Activated B cell treated with CpG ODN at 0.5 μM for 24 hours (primary cell): ENCODE results near the gene SLC25A43. TPM values are rescaled to one million over a fixed set of nuclear protein-coding genes. Genes with fewer than 3 reads are reported as not detected.

ENCODE experiments used
- ATAC-seq: fragments of 200-7000 bp; cut with Tn5 transposase; one replicate; pipeline ENCODE4 v1.10.0; 2021; ENCODE audit warnings: low read depth, mild to moderate bottlenecking, moderate library complexity
- CTCF ChIA-PET: fragments of 350-600 bp; sonication (Branson Sonifier 250); formaldehyde crosslinking; loops from one replicate; lab custom pipeline; 2021; ENCODE audit warnings: antibody characterized with exemption; lab: Charles Lee
- POLR2A ChIA-PET: fragments of 350-600 bp; sonication (Branson Sonifier 250); formaldehyde crosslinking; loops from one replicate; lab custom pipeline; 2021; ENCODE audit warnings: antibody characterized with exemption; lab: Charles Lee
- DNase-seq: peaks from one replicate; pipeline ENCODE4 v3.0.0; 2022
- H3K27ac Mint-ChIP-seq: one replicate; pipeline ENCODE4 v1.8.0; 2020; ENCODE audit warnings: mixed read lengths
- H3K27me3 Mint-ChIP-seq: one replicate; pipeline ENCODE4 v1.8.0; 2021; ENCODE audit warnings: mixed read lengths
- H3K36me3 Mint-ChIP-seq: one replicate; pipeline ENCODE4 v1.8.0; 2021; ENCODE audit warnings: low read depth, mixed read lengths
- H3K4me1 Mint-ChIP-seq: one replicate; pipeline ENCODE4 v1.8.0; 2021; ENCODE audit warnings: mixed read lengths
- H3K4me3 Mint-ChIP-seq: one replicate; pipeline ENCODE4 v1.8.0; 2020; ENCODE audit warnings: mild to moderate bottlenecking, mixed read lengths
- H3K9me3 Mint-ChIP-seq: one replicate; pipeline ENCODE4 v1.8.0; 2020; ENCODE audit warnings: mixed read lengths
- intact Hi-C: fragments of 100-400 bp; cut with micrococcal nuclease; formaldehyde crosslinking; loops from one replicate; pipeline ENCODE4 v1.15.1; 2024
- total RNA-seq: library from RNA; stranded (reverse); gene quantifications from 2 replicates; pipeline ENCODE4 v1.2.3, GENCODE V29; 2022
- TF ChIP-seq, protein P1 (sequence below): fragments of 200-600 bp; IDR thresholded peaks from one replicate; pipeline ENCODE4 v1.8.0; 2022; ENCODE audit warnings: antibody characterized with exemption, mild to moderate bottlenecking

The SLC25A43 gene
- total RNA-seq, 1 donor from 2014 or later, result 11.0 TPM

DNA sequence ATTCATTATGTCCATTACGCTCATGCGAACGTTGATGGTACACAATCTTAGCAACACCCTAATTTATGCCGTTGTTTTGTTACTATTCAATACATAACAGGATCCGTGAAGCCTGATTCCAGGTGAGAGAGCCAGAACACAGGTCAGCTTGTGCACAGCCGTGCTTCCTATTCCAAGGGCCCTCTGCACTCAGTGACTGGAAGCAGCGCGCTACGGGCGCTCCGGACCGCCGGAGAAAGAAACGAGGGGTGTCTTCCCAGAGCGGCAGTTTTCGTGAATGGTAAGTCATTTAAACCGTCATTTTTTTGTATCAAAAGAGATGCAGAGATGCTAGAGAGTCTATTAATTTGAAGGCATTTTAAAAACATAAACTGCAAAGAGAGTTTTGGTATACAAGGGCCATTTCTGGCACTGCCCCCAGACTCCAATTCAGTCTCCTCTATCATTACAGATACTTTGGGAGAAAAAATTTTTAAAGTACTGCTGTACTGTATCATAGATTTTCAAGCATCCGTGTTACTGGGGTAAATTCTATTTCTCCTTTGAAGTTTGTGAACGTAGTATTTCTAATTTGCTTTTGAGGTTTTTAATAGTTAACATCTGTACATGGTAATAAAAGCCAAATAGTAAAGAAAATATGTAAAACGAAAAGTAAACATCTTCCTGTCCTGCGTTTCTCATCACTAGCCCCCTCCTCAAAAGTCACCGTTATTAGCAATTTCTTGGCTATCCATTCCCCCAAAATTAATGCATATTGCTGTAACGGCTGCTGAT, 75.7 kb downstream of the SLC25A43 start:
- intact Hi-C loops, result no loop called here
- H3K27ac Mint-ChIP-seq, result no peak overlapping the region
- no peaks in the 10 kb centered on the region for H3K9me3 Mint-ChIP-seq
- POLR2A ChIA-PET, result no interaction called here
- no peak for ATAC-seq
- no peaks in the 10 kb centered on the region for H3K27me3 Mint-ChIP-seq
- CTCF ChIA-PET, result no interaction called here
- peaks cover 15% of the 10 kb centered on the region for H3K36me3 Mint-ChIP-seq
- H3K4me3 Mint-ChIP-seq, result no peak overlapping the region
- DNase-seq, result no peak
- H3K4me1 Mint-ChIP-seq, result no peaks in the 10 kb centered on the region
- TF ChIP-seq, protein P1, sequence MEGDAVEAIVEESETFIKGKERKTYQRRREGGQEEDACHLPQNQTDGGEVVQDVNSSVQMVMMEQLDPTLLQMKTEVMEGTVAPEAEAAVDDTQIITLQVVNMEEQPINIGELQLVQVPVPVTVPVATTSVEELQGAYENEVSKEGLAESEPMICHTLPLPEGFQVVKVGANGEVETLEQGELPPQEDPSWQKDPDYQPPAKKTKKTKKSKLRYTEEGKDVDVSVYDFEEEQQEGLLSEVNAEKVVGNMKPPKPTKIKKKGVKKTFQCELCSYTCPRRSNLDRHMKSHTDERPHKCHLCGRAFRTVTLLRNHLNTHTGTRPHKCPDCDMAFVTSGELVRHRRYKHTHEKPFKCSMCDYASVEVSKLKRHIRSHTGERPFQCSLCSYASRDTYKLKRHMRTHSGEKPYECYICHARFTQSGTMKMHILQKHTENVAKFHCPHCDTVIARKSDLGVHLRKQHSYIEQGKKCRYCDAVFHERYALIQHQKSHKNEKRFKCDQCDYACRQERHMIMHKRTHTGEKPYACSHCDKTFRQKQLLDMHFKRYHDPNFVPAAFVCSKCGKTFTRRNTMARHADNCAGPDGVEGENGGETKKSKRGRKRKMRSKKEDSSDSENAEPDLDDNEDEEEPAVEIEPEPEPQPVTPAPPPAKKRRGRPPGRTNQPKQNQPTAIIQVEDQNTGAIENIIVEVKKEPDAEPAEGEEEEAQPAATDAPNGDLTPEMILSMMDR, result no peak

DNA sequence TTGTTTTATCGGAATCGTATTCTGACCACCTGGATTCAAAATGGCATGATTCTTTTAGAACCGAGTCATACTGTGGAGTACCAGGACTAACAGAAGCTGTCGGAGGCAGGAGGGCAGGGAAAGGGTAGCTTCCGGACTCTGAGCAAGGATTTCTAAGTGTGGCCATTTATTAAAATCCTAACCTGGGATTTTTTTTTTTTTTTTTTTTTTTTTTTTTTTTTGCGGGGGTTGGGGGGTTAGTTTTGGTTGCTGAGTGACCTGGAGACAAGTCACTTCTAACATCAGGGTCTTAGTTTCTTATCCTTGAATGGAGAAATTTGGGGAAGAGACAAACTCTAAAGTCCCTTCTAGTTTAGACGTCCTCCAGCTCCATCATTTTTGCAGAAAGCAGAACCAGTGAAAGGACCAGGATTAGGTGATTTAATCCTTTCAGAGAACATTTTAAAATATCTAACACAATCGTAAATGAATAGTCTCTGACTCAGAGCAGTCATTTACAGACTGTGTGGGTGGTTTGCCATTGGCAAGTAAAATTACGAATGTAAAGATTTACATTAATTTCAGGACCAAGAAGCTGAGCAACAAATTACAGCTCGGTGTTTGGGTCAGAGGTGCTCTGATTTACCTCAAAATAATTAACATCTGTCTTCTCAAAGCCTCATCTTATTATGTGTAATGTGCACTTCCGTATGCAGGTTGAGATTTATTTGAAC, 76.4 kb downstream of the SLC25A43 start:
- DNase-seq (no peak), ATAC-seq (no peak)
- H3K36me3 Mint-ChIP-seq, result peaks cover 8% of the 10 kb centered on the region
- TF ChIP-seq, protein P1, result no peak
- ChIA-PET CTCF (no interaction called here), POLR2A (interaction anchor here (0.7 kb wide), 1 partner anchor 18 kb away, joined by 8 read pairs; no protein-coding TSS in a partner anchor)
- no peaks in the 10 kb centered on the region for H3K4me1 Mint-ChIP-seq
- H3K4me3 Mint-ChIP-seq, result no peak overlapping the region
- no peak overlapping the region for H3K27ac Mint-ChIP-seq
- intact Hi-C loops, result no loop called here
- no peaks in the 10 kb centered on the region for H3K9me3 Mint-ChIP-seq
- no peaks in the 10 kb centered on the region for H3K27me3 Mint-ChIP-seq

DNA sequence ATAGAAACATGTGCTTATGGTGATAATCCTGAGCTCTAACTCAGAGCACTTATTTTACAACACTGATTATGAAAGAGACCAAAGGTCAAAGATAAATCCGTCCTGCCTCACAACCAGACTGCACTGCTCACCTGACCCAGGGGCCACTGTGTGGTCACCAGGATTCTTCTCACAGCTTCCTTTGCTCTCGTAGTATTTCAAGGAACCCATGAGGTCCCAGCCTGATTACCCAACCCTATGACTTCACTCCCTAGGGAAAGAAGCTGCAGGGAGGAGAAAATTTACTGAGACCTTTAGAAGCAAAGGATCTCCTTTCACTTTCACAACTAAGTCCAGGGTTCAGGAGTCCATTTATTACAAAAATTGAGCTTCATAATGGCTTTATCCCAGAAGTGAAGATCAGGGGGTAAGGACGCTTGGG, 78.7 kb downstream of the SLC25A43 start:
- DNase-seq (no peak), ATAC-seq (no peak)
- Mint-ChIP-seq H3K9me3 (no peaks in the 10 kb centered on the region), H3K4me3 (no peak overlapping the region), H3K4me1 (peaks cover 7% of the 10 kb centered on the region), H3K27me3 (no peaks in the 10 kb centered on the region), H3K36me3 (no peaks in the 10 kb centered on the region), H3K27ac (no peak overlapping the region)
- intact Hi-C loops, result no loop called here
- ChIA-PET CTCF (no interaction called here), POLR2A (no interaction called here)
- TF ChIP-seq, protein P1, result no peak

DNA sequence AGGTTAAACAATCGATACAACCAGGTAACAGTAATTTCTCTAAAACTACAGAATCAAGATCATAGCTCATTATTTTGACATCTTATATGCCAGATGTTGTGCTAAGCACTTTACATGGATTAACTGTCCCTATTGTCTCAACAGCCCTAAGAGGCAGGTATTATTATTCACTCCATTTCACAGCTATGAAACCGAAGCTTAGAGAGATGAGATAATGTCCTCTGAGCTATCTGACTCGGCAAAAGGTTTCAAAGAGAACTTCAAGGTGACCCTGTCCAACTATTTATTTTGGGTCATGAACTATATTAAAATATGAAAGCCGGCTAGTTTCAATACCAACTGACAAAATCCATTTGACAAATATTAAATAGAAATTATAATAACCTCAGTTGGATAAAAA, 79.4 kb downstream of the SLC25A43 start:
- H3K36me3 Mint-ChIP-seq, result no peaks in the 10 kb centered on the region
- H3K27me3 Mint-ChIP-seq, result no peaks in the 10 kb centered on the region
- DNase-seq (no peak), ATAC-seq (no peak)
- no peak overlapping the region for H3K27ac Mint-ChIP-seq
- no peak overlapping the region for H3K4me3 Mint-ChIP-seq
- TF ChIP-seq, protein P1, result no peak
- CTCF ChIA-PET, result no interaction called here
- H3K9me3 Mint-ChIP-seq, result no peaks in the 10 kb centered on the region
- POLR2A ChIA-PET, result no interaction called here
- H3K4me1 Mint-ChIP-seq, result peaks cover 9% of the 10 kb centered on the region
- intact Hi-C loops, result no loop called here

DNA sequence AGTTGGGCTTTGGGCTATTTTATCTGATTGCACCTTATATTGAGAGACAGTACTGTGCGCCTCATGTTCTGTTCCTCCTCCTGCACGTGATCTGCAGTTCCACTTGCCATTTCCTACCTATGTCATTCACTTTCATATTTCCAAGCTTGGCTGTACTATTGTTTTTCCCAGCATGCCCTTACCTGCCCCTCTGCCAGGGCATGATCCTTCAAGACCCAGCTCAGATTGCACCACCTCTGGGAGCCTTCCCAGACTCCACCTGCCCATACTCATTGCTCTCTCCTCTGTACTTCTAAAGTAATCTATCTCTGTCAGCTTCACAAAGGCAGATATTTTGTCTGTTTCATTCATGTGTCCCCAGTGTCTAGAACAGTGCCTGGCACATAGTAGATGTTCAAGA, 80.7 kb downstream of the SLC25A43 start:
- no peak overlapping the region for H3K4me3 Mint-ChIP-seq
- H3K27me3 Mint-ChIP-seq, result no peaks in the 10 kb centered on the region
- ATAC-seq (no peak), DNase-seq (no peak)
- ChIA-PET POLR2A (interaction anchor here (0.7 to 0.9 kb wide), 2 partner anchors 311 to 463 kb away, joined by 3 read pairs; partner anchors contain the start of gene RPL39), CTCF (no interaction called here)
- no peaks in the 10 kb centered on the region for H3K9me3 Mint-ChIP-seq
- H3K27ac Mint-ChIP-seq, result no peak overlapping the region
- TF ChIP-seq, protein P1, result no peak
- H3K36me3 Mint-ChIP-seq, result no peaks in the 10 kb centered on the region
- intact Hi-C loops, result loop anchor here (5.0 kb wide), 1 partner anchor 392 kb away; the partner anchor contains the start of genes NDUFA1 and RNF113A
- H3K4me1 Mint-ChIP-seq, result peaks cover 9% of the 10 kb centered on the region
